GM21529 (cell line): ENCODE results near the gene CLDN14.

ENCODE experiments used
- ATAC-seq: cut with Tn5 transposase; IDR thresholded peaks from one replicate; pipeline ENCODE4 v1.9.1; 2021; ENCODE audit not compliant: unreplicated experiment

Gene CLDN14

DNA sequence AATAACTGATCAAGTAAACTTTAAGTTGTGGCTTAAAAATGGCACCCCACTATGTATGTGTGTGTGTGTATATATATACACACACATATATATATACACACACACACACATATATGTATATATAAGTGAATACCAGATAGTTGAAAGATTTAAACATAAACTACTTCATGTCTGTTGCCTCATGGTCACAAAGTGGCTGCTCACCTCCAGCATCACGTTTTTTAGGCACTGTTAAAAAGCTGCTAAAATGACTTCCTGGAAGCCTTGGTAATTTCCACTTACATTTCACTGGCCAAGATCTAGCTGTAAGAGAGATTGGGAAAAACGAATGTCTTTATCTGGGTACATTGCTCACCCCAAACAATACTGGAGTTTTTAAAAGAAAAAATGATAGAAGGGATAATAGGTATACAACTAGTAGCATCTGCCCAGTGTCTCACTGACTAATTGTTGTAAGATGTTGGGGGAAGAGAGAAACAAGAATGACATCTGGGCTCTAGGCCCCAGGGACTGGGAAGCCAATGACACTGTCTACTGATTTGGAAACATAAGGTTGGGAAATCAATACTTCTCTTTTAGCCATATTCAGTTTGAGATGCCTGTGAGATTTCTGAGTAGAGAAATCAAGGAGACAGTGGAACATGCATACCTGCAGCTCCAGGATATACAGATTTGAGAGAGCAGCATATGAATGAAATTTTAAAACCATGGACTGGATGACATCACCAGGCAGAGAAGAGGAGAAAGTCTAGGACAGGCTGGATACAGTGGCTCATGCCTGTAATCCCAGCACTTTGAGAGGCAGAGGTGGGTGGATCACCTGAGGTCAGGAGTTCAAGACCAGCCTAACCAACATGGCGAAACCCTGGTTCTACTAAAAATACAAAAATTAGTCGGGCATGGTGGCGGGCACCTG, 42.8 kb downstream of the CLDN14 start:
- no peak for ATAC-seq

- ATAC-seq, result no peak
Observed at GRCh38 chr21:36434144-36434543, 45.8 kb downstream of the CLDN14 start.

DNA sequence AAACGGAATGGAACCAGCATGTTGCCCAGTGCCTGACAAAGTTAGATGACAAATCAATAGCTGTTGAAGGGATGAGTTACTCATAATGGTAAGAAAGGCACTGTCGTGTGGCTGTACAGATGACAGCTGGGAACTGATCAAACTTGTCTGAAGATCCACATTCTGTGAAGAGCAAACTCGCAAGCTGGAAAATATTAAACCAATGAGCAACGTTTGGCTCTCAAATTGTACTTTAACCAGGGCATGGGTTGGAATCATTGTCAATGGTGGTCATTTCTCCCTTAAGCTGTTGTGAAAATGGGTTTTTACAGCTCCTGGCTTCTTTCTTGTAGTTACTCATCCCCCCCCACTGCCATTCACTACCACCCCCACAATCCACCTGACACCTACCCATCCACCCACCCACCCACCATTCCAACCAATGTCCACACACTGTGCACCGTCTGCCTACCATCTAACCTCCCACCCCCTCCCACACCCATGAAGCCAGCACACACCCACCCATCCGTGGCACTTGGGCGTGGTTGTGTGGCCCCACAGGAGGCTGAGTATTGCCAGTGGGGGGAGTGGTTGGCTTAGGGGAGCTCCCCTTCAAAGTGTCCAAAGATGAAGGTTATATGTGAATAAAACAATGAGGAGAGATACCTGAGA, 46.7 kb downstream of the CLDN14 start:
- no peak for ATAC-seq

DNA sequence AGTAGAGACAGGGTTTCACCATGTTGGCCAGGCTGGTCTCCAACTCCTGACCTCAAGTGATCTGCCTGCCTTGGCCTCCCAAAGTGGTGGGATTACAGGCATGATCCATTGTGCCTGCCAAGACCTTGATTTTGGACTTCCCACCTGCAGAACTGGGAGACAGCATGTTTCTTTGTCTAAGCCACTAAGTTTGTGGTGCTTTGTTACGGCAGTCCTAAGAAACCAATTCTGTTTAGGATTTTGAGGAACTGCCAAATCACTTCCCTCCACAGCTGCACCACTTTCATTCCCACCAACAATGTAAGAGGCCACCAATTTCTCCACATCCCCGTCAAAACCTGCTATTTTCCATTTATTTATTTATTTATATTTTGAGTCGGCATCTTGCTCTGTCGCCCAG, 48.7 kb downstream of the CLDN14 start:
- no peak for ATAC-seq

- ATAC-seq, result no peak
Observed at GRCh38 chr21:36430841-36431240, 49.1 kb downstream of the CLDN14 start.

GRCh38 chr21:36429947-36430546, 49.9 kb downstream of the CLDN14 start:
- ATAC-seq, result peak; percentile 80

GRCh38 chr21:36428761-36429432, 51.0 kb downstream of the CLDN14 start:
- ATAC-seq, result no peak

DNA sequence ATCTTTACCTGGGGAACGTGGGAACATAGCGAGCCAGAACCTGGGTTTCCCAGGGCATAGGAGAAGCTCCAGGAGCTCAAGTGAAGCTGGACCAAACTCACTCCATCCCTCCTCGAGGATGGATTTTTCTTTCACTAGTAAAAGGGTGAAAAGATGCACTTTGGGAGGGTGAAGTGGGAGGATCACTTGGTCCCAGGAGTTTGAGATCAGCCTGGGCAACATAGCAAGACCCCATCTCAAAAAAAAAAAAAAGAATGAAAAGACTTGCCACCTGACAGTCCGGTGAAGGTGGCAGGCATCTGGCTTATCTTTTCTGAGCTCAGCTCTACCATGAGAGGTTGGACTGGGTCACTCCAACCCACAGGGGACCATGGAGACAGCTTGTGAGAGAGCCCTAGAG, 52.4 kb downstream of the CLDN14 start:
- no peak for ATAC-seq

- ATAC-seq, result no peak
Observed at GRCh38 chr21:36425286-36425685, 54.6 kb downstream of the CLDN14 start.

DNA sequence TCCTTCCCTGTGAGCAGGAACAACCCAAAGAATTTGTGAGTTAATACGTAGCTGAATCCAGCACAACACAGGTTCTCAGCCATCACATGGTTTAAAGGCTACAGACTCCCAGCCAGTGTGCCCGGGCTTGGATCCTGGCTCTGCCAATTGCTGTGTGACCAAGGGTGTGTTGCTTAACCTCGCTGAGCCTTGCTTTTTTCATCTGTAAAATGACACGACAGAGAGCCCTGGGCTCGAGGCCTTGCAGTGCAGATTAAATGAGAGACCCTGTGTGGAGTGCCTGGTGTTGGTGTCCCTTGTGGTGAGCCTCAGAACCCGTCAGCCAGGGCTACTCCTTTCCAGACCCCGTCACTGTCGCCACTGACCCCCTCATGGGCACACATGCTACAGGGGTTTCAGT, 55.3 kb downstream of the CLDN14 start:
- ATAC-seq, result no peak

GRCh38 chr21:36423771-36424433, 56.0 kb downstream of the CLDN14 start:
- no peak for ATAC-seq

DNA sequence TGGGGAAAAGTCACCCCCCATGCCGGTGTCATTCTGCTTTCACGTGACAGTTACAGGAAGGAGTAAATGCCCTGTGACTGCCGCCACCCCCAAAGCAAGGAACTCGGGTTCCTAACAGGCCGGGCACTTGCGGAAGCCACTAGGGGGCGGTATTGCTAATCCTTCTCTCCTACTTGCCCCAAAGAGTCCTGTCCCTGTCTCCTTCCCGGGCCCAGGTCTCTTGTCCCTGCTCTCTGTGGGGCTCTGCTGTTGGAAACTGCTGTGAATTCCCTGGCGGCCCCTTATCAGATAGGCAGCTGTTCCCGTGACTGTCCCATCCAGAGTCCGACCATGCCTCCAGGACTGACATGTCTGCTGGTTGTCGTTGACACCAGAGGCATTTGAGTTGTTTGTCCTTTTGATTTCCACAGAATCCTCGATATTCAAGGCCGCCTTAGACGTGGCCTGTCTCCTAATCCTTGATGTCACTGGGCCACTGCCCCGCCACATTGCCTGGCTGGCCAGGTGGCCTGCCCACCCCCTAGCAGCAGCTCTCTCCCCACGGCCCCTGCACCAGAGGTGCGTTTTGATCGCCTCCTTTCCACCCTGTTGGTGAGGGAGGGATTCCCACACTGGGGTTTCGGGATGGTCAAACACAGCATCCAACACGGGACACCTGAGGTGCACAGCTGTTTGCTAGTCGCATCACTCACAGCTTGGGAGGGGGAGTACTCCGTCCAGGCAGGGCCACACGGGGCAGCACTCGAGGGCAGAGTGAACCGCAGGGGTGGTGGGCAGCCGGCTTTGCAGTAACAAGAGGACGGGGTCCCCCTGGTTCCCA, 57.4 kb downstream of the CLDN14 start:
- no peak for ATAC-seq

DNA sequence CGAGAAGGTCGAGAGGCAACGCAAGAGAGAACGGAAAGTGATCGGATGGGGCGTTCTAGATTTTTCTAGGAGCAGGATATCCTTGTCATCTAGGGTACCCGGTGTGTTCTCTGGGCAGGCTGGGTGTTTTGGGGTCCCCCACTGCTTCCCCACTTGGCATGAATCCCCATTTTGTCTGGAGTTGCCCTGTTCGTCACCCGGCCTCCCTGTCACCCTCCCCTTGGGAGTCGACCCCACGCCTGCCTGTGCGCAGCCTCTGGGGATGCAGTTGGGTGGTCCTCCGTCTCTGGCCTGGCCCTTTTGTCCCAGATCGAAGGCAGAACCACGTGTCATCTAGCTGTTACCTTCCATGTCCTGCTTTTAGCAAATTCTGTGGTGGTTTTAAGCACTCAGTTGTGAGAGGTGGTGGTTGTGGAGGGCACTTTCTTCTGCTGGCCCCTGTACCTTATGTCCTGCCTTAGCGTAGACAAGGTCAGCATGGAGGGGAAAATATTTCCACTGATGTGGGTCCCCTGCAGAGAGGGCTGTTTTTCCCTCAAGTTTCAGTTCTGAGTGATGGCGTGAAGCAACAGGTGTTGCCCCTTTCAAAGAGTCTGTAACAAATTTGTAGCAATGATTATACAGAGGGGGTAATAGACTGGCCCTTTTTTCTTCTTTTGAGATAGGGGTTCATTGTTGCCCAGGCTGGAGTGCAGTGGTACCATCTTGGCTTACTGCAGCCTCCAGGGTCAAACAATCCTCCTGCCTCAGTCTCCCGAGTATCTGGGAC, 59.2 kb downstream of the CLDN14 start:
- ATAC-seq, result no peak

DNA sequence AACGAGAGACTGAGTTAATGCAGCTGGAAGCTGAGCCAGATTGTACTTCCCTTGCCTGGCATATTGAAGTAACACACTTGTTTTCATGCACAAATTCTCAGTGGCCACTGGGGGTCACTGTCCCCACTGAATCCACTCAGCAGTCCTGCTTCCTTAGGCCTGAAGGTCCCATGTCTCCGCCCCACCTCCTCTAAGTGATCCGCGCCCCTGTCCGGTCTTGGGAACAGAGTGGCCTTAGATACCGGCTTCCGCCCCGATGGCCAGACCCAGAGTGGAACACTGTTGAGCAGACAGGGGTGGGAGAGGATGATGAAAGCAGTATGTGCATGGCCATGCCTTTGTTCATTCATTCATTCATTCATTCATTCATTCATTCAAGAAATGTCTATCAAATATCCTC, 59.9 kb downstream of the CLDN14 start:
- ATAC-seq, result no peak

GRCh38 chr21:36419241-36419640, 60.7 kb downstream of the CLDN14 start:
- ATAC-seq, result no peak

- no peak for ATAC-seq
Observed at GRCh38 chr21:36415375-36415774, 64.5 kb downstream of the CLDN14 start.

DNA sequence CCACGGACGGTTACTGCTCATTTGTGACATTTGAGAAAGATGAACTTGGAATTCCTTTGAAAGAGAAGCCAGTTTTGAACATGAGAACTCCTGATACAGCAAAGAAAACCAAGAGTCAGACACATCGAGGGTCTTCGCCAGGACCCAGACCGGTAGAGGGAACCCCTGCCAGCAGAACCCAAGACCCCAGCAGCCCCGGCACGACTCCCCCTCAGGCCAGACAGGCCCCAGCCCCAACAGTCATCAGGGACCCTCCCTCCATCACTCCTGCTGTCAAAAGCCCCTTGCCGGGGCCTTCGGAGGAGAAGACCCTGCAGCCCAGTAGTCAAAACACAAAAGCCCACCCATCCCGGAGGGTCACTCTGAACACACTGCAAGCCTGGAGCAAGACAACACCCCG, 67.0 kb downstream of the CLDN14 start:
- ATAC-seq, result no peak

- no peak for ATAC-seq
Observed at GRCh38 chr21:36411301-36411700, 68.6 kb downstream of the CLDN14 start.
